ENCODE measurements around the gene SH3TC1. TPM values are rescaled to one million over a fixed set of nuclear protein-coding genes. Genes with fewer than 3 reads are reported as not detected.

Gene SH3TC1
- total RNA-seq, 2 experiments from 2014 or later, result 119 to 127 TPM

- H3K36me3 ChIP-seq (ENCODE audit: insufficient read depth, low read length), result no peaks in the 10 kb centered on the region
- CTCF ChIA-PET, result no interaction called here
- intact Hi-C loops (cut with DNase I, micrococcal nuclease), result no loop called here
- no peaks in the 10 kb centered on the region for H3K27me3 ChIP-seq (ENCODE audit: control insufficient read depth in 1 of 2, insufficient read depth in 2 of 2, low read length in 2 of 2)
- H3K27ac ChIP-seq (ENCODE audit: low read depth in 1 of 2, low read length in 2 of 2), result no peak overlapping the region
- DNase-seq (no peak), ATAC-seq (ENCODE audit: poor library complexity) (no peak)
- H3K36me3 Mint-ChIP-seq (ENCODE audit: low read depth), result no peaks in the 10 kb centered on the region
- H3K27me3 Mint-ChIP-seq, result no peaks in the 10 kb centered on the region
- POLR2A ChIA-PET, result no interaction called here
- no peaks in the 10 kb centered on the region for H3K4me1 ChIP-seq (ENCODE audit: insufficient read depth, low read length)
- no peak overlapping the region for H3K27ac Mint-ChIP-seq
- no peaks in the 10 kb centered on the region for H3K9me3 ChIP-seq (ENCODE audit: control insufficient read depth in 1 of 2, insufficient read depth in 1 of 2, low read length in 2 of 2)
- H3K9me3 Mint-ChIP-seq, result no peaks in the 10 kb centered on the region
- H3K4me1 Mint-ChIP-seq (ENCODE audit: low read depth), result no peaks in the 10 kb centered on the region
- H3K4me3 Mint-ChIP-seq, result no peak overlapping the region
- no peak for TF ChIP-seq CTCF (IDR thresholded peaks at IDR 0.05)
- no peak overlapping the region for H3K4me3 ChIP-seq (ENCODE audit: low read length)
These were observed 85.3 kb downstream of the SH3TC1 start for GRCh38 chr4:8284391-8284790.

GRCh38 chr4:8285143-8285975, 86.3 kb downstream of the SH3TC1 start:
- no peak for TF ChIP-seq CTCF (IDR thresholded peaks at IDR 0.05)
- Histone ChIP-seq H3K36me3 (ENCODE audit: insufficient read depth, low read length) (no peaks in the 10 kb centered on the region), H3K4me1 (ENCODE audit: insufficient read depth, low read length) (no peaks in the 10 kb centered on the region), H3K4me3 (ENCODE audit: low read length) (no peak overlapping the region), H3K9me3 (ENCODE audit: control insufficient read depth in 1 of 2, insufficient read depth in 1 of 2, low read length in 2 of 2) (no peaks in the 10 kb centered on the region), H3K27ac (ENCODE audit: low read depth in 1 of 2, low read length in 2 of 2) (no peak overlapping the region), H3K27me3 (ENCODE audit: control insufficient read depth in 1 of 2, insufficient read depth in 2 of 2, low read length in 2 of 2) (no peaks in the 10 kb centered on the region)
- no peaks in the 10 kb centered on the region for H3K9me3 Mint-ChIP-seq
- no peaks in the 10 kb centered on the region for H3K36me3 Mint-ChIP-seq (ENCODE audit: low read depth)
- no peak overlapping the region for H3K27ac Mint-ChIP-seq
- intact Hi-C loops (cut with DNase I, micrococcal nuclease), result no loop called here
- no peaks in the 10 kb centered on the region for H3K4me1 Mint-ChIP-seq (ENCODE audit: low read depth)
- ChIA-PET POLR2A (interaction anchor here (0.6 kb wide), 1 partner anchor 25 kb away, joined by 3 read pairs; no protein-coding TSS in a partner anchor), CTCF (no interaction called here)
- ATAC-seq (ENCODE audit: poor library complexity) (no peak), DNase-seq (no peak)
- H3K27me3 Mint-ChIP-seq, result no peaks in the 10 kb centered on the region
- no peak overlapping the region for H3K4me3 Mint-ChIP-seq

- no peaks in the 10 kb centered on the region for H3K36me3 Mint-ChIP-seq (ENCODE audit: low read depth)
- Histone ChIP-seq H3K27me3 (ENCODE audit: control insufficient read depth in 1 of 2, insufficient read depth in 2 of 2, low read length in 2 of 2) (no peaks in the 10 kb centered on the region), H3K9me3 (ENCODE audit: control insufficient read depth in 1 of 2, insufficient read depth in 1 of 2, low read length in 2 of 2) (no peaks in the 10 kb centered on the region), H3K36me3 (ENCODE audit: insufficient read depth, low read length) (no peaks in the 10 kb centered on the region), H3K4me3 (ENCODE audit: low read length) (no peak overlapping the region), H3K4me1 (ENCODE audit: insufficient read depth, low read length) (no peaks in the 10 kb centered on the region), H3K27ac (ENCODE audit: low read depth in 1 of 2, low read length in 2 of 2) (no peak overlapping the region)
- no peak for TF ChIP-seq CTCF (IDR thresholded peaks at IDR 0.05)
- no peaks in the 10 kb centered on the region for H3K4me1 Mint-ChIP-seq (ENCODE audit: low read depth)
- ChIA-PET CTCF (no interaction called here), POLR2A (no interaction called here)
- ATAC-seq (ENCODE audit: poor library complexity) (no peak), DNase-seq (no peak)
- H3K4me3 Mint-ChIP-seq, result no peak overlapping the region
- H3K27ac Mint-ChIP-seq, result no peak overlapping the region
- H3K9me3 Mint-ChIP-seq, result no peaks in the 10 kb centered on the region
- intact Hi-C loops (cut with DNase I, micrococcal nuclease), result no loop called here
- no peaks in the 10 kb centered on the region for H3K27me3 Mint-ChIP-seq
These were observed 87.1 kb downstream of the SH3TC1 start for GRCh38 chr4:8285976-8286718.

All from CD4-positive, alpha-beta T cell (primary cell).